ENCODE measurements around the gene OGFR. TPM values are rescaled to one million over a fixed set of nuclear protein-coding genes. Genes with fewer than 3 reads are reported as not detected.

Gene OGFR, protein sequence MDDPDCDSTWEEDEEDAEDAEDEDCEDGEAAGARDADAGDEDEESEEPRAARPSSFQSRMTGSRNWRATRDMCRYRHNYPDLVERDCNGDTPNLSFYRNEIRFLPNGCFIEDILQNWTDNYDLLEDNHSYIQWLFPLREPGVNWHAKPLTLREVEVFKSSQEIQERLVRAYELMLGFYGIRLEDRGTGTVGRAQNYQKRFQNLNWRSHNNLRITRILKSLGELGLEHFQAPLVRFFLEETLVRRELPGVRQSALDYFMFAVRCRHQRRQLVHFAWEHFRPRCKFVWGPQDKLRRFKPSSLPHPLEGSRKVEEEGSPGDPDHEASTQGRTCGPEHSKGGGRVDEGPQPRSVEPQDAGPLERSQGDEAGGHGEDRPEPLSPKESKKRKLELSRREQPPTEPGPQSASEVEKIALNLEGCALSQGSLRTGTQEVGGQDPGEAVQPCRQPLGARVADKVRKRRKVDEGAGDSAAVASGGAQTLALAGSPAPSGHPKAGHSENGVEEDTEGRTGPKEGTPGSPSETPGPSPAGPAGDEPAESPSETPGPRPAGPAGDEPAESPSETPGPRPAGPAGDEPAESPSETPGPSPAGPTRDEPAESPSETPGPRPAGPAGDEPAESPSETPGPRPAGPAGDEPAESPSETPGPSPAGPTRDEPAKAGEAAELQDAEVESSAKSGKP
- 41.0 to 50.0 TPM (median 45.5 TPM) in 5 replicates for total RNA-seq (2022; extraction: Qiagen RNA extraction; ENCODE audit: low read depth)

DNA sequence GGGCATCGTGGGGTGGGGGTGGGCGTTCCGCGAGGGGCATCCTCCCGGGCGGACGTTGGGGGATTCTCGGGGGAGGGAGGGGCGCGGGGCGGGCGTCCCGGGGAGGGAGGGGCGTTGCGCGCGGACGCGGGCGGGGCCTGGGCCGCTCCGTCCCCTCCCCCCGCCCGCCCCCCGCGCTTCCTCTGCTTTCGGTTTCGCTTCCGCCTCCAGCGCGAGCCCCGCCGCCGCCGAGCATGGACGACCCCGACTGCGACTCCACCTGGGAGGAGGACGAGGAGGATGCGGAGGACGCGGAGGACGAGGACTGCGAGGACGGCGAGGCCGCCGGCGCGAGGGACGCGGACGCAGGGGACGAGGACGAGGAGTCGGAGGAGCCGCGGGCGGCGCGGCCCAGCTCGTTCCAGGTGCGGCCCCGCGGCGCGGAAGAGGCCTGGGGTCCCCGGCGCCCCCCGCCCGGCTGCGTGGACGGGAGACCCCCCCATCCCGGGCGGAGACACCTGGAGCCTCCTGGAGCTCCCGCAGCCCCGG, at the start of gene OGFR:
Gene OGFR, plus strand, starts transcription at position 209 of the 528 bp plus-strand sequence. Its CDS starts 25 bp downstream, at position 234.

DNA sequence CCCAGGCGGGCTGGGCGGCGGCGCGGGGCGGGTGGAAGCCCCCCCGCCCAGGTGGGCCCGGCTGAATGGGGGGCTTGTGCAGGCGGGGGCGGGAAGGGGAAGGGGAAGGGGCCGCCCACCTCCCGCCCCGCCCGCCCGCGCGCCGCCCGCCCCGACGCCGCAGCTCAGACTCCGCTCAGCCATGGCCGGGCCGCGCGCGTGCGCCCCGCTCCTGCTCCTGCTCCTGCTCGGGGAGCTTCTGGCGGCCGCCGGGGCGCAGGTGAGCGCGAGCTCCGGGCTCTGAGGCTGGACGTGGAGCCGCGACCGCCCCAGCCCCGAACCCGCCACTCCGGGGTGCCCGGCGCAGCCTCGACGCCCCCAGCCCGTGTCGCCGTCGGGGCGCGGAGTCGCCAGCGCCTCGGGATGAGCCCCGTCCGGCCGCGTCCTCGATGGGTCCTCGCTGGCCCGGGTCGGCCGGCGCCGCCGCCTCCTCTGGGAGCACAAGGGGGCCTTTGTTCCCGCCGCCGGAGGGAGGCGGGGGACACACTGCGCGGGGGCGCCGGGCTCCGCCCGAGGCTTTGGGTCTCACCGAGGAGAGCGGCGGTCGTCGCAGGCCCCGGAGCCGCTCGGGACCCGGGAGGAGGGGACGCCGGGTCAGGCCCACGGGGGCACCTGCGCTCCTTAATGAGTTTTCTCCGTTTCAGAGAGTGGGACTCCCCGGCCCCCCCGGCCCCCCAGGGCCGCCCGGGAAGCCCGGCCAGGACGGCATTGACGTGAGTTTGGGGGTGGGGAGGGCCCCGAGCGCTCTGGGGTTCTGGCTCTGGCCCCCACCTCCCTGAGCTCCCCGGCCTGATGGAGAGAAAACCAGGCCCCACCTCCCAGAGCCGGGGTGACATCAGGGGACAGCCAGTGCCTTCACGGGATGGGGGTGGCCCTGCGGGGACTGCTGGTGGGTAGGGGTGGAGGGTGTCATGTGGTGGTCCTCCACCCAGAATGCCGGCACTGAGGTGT, 12.5 kb downstream of the OGFR start, which contains the start of gene COL9A3:
Gene COL9A3, plus strand, starts transcription at position 167 of the 990 bp plus-strand sequence. Its CDS starts 15 bp downstream, at position 182.

DNA sequence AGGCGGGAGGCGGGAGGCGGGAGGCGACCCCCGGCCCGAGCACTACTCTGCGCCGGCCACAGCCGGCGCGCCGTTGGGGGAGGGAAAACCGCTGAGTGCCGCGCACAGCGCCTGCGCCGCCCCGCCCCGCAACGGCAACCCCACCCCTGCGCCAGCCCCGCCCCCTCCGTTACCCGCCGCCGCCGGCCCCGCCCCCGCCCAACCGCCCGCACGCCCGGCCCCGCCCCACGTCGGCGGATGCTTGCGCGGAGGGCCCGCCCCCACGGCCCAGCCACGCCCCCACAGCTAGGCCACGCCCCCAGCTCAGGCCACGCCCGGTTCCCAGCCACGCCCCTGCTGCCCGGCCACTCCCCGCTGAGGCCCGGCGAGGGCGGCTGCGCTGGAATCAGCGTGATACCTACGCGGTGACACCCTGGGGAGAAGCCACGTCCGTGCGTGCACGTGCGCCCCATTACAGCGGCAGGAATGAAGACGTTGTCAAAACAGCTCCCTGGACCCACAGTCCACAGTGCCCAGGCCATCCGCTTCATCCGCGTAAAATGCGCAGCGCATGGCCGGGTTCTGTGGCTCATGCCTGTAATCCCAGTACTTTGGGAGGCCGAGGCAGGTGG, 57.2 kb downstream of the OGFR start, which contains the start of gene TCFL5:
Gene TCFL5, minus strand, starts transcription at position 97 of the 611 bp plus-strand sequence. CDS start 152 bp downstream, outside the sequence.

Other genes starting within 250 kb of the OGFR start
- 4.9 to 10.2 TPM (median 8.5 TPM) in 5 replicates for gene SLCO4A1, start 162.3 kb upstream of the OGFR start, total RNA-seq (2022; extraction: Qiagen RNA extraction; ENCODE audit: low read depth)
- gene NTSR1, start 96.0 kb upstream of the OGFR start, total RNA-seq (2022; extraction: Qiagen RNA extraction; ENCODE audit: low read depth), result 0.10 to 0.33 TPM (median 0.20 TPM) in 5 replicates
- gene MRGBP, start 8.4 kb upstream of the OGFR start, total RNA-seq (2022; extraction: Qiagen RNA extraction; ENCODE audit: low read depth), result 20.8 to 27.2 TPM (median 25.5 TPM) in 5 replicates
- 0.30 to 0.65 TPM (median 0.36 TPM) in 5 replicates for gene COL9A3, start 12.2 kb downstream of the OGFR start, total RNA-seq (2022; extraction: Qiagen RNA extraction; ENCODE audit: low read depth)
- 3.8 to 5.8 TPM (median 4.6 TPM) in 5 replicates for gene TCFL5, start 57.0 kb downstream of the OGFR start, total RNA-seq (2022; extraction: Qiagen RNA extraction; ENCODE audit: low read depth)
- 24.0 to 26.1 TPM (median 25.8 TPM) in 5 replicates for gene DIDO1, start 121.7 kb downstream of the OGFR start, total RNA-seq (2022; extraction: Qiagen RNA extraction; ENCODE audit: low read depth)
- 21.8 to 23.7 TPM (median 23.3 TPM) in 5 replicates for gene GID8, start 133.3 kb downstream of the OGFR start, total RNA-seq (2022; extraction: Qiagen RNA extraction; ENCODE audit: low read depth)
- 0.02 to 0.19 TPM (median 0.09 TPM) in 3 of 5 replicates, not detected in the others for gene SLC17A9, start 147.9 kb downstream of the OGFR start, total RNA-seq (2022; extraction: Qiagen RNA extraction; ENCODE audit: low read depth)
- not detected in 5 replicates for gene BHLHE23, start 202.1 kb downstream of the OGFR start, total RNA-seq (2022; extraction: Qiagen RNA extraction; ENCODE audit: low read depth)

Measured in A549 treated with DMSO at 1 μM for 4 hours (cell line).